ENCODE measurements around the gene ZNF681. TPM values are rescaled to one million over a fixed set of nuclear protein-coding genes. Genes with fewer than 3 reads are reported as not detected.

ZNF681 gene
- total and polyA plus RNA-seq, 9 of the 15 experiments (the other 6 are each of a cell fraction or from before 2014, with no cell fraction given) = 2.8 to 8.6 (median 4.1) TPM

- peak; percentile 74 to 78 for TF ChIP-seq NRF1 (conservative IDR thresholded peaks at IDR 0.05 in 1 of 2, IDR thresholded peaks at IDR 0.05 in 1 of 2)
- no peak for TF ChIP-seq MXD1 (CRISPR knock-in tag; IDR thresholded peaks at IDR 0.05; ENCODE audit: borderline replicate concordance, poor library complexity, severe bottlenecking)
- no peak for TF ChIP-seq FOXA3 (CRISPR knock-in tag; conservative IDR thresholded peaks at IDR 0.05 in 1 of 2, IDR thresholded peaks at IDR 0.05 in 1 of 2)
- peak; percentile 75 for TF ChIP-seq MBD2 (IDR thresholded peaks at IDR 0.05; ENCODE audit: borderline replicate concordance, low read depth)
- TF ChIP-seq BHLHE40 (IDR thresholded peaks at IDR 0.05; ENCODE audit: low read length) = no peak
- TF ChIP-seq, protein P1, sequence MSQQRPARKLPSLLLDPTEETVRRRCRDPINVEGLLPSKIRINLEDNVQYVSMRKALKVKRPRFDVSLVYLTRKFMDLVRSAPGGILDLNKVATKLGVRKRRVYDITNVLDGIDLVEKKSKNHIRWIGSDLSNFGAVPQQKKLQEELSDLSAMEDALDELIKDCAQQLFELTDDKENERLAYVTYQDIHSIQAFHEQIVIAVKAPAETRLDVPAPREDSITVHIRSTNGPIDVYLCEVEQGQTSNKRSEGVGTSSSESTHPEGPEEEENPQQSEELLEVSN (IDR thresholded peaks at IDR 0.05; ENCODE audit: borderline replicate concordance in 1 of 2, extremely low read depth in 1 of 2, insufficient read depth in 1 of 2, insufficient read length in 1 of 2, low read depth in 1 of 2, low read length in 1 of 2, poor library complexity in 1 of 2, severe bottlenecking in 1 of 2) = peak; percentile 70 to 91
- TF ChIP-seq NCOA4 (IDR thresholded peaks at IDR 0.05; ENCODE audit: partially characterized antibody) = no peak
- TF ChIP-seq, protein P2, sequence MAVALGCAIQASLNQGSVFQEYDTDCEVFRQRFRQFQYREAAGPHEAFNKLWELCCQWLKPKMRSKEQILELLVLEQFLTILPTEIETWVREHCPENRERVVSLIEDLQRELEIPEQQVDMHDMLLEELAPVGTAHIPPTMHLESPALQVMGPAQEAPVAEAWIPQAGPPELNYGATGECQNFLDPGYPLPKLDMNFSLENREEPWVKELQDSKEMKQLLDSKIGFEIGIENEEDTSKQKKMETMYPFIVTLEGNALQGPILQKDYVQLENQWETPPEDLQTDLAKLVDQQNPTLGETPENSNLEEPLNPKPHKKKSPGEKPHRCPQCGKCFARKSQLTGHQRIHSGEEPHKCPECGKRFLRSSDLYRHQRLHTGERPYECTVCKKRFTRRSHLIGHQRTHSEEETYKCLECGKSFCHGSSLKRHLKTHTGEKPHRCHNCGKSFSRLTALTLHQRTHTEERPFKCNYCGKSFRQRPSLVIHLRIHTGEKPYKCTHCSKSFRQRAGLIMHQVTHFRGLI (CRISPR knock-in tag; IDR thresholded peaks at IDR 0.05) = no peak
- no peak for TF ChIP-seq STAT5B (CRISPR knock-in tag; IDR thresholded peaks at IDR 0.05)
- peak in 1 of 2 experiments; percentile 33; a peak in 1 of 4 replicates for TF ChIP-seq RCOR1 (IDR thresholded peaks at IDR 0.05; ENCODE audit: borderline replicate concordance in 1 of 2, low read depth in 2 of 2, low read length in 2 of 2)
- TF ChIP-seq TEAD1 (CRISPR knock-in tag; IDR thresholded peaks at IDR 0.05) = peak in 1 of 2 experiments; percentile 86; a peak in 1 of 4 replicates
- TF ChIP-seq, protein P3, sequence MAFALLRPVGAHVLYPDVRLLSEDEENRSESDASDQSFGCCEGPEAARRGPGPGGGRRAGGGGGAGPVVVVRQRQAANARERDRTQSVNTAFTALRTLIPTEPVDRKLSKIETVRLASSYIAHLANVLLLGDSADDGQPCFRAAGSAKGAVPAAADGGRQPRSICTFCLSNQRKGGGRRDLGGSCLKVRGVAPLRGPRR (CRISPR knock-in tag; IDR thresholded peaks at IDR 0.05) = no peak
- peak; percentile 64 to 93 (median 82) for TF ChIP-seq YY1 (IDR thresholded peaks at IDR 0.05; ENCODE audit: borderline replicate concordance in 1 of 3, control insufficient read depth in 1 of 3, extremely low read depth in 1 of 3, insufficient read depth in 3 of 3, insufficient read length in 1 of 3, insufficient replicate concordance in 2 of 3, low read depth in 1 of 3, low read length in 2 of 3)
- TF ChIP-seq RBM17 (IDR thresholded peaks at IDR 0.05; ENCODE audit: borderline replicate concordance, low read depth, low read length) = no peak
- TF ChIP-seq ZNF507 (tag; conservative IDR thresholded peaks at IDR 0.05) = no peak
- no peak for TF ChIP-seq ZNF584 (CRISPR knock-in tag; IDR thresholded peaks at IDR 0.05; ENCODE audit: low read depth)
- TF ChIP-seq BRF1 (IDR thresholded peaks at IDR 0.05; ENCODE audit: borderline replicate concordance, extremely low read depth, insufficient read length) = no peak
- TF ChIP-seq ERF (CRISPR knock-in tag; IDR thresholded peaks at IDR 0.05) = no peak
- no peak for TF ChIP-seq ZNF76 (CRISPR knock-in tag; IDR thresholded peaks at IDR 0.05; ENCODE audit: borderline replicate concordance)
- no peak for TF ChIP-seq FOXJ2 (tag; IDR thresholded peaks at IDR 0.05)
- peak; percentile 82 for TF ChIP-seq PHF8 (IDR thresholded peaks at IDR 0.05; ENCODE audit: borderline replicate concordance, low read length)
- no peak for TF ChIP-seq ZNF780A (CRISPR knock-in tag; IDR thresholded peaks at IDR 0.05)
Observed at GRCh38 chr19:23762884-23763711, 4.4 kb upstream of the ZNF681 start (continued).
